ENCODE measurements around the gene CNTD1. TPM values are rescaled to one million over a fixed set of nuclear protein-coding genes. Genes with fewer than 3 reads are reported as not detected.

The CNTD1 gene
- total and polyA plus RNA-seq, 12 donors: 0.11 to 0.42 (median 0.29) TPM; not detected in 7

- 6% methylated on average over 39 of the region's 39 CpGs for WGBS, 2 donors
- H3K4me1 ChIP-seq: peaks cover 8 to 35% (median 26%) of the 10 kb centered on the region in 9 donors
These were observed 17.6 kb upstream of the CNTD1 start for GRCh38 chr17:42780851-42781638.

GRCh38 chr17:42781639-42782165 is 17.0 kb upstream of the CNTD1 start:
- WGBS, 2 donors: 31 to 42% methylated on average over 7 to 10 of the region's 10 CpGs
- Histone ChIP-seq H3K27ac (no peak overlapping the region), H3K27me3 (peaks cover 0 to 73% (median 67%) of the 10 kb centered on the region in 7 donors), H3K4me3 (no peak overlapping the region), H3K4me1 (peaks cover 8 to 35% (median 26%) of the 10 kb centered on the region in 9 donors), H3K36me3 (peaks cover 0 to 32% (median 22%) of the 10 kb centered on the region in 9 donors), H3K9me3 (no peaks in the 10 kb centered on the region)
- DNase-seq: no peak
- intact Hi-C loops (cut with DNase I): no loop called here
- no peak for TF ChIP-seq CTCF (IDR thresholded peaks at IDR 0.05)
- ATAC-seq: no peak

More at GRCh38 chr17:42780851-42781638, 17.6 kb upstream of the CNTD1 start:
- Histone ChIP-seq H3K27ac (no peak overlapping the region), H3K4me3 (peak overlapping the region; percentile 15 to 51 (median 36)), H3K27me3 (peaks cover 0 to 66% (median 60%) of the 10 kb centered on the region in 7 donors), H3K9me3 (no peaks in the 10 kb centered on the region), H3K36me3 (peaks cover 0 to 39% (median 29%) of the 10 kb centered on the region in 9 donors)
- TF ChIP-seq CTCF (IDR thresholded peaks at IDR 0.05): no peak
- intact Hi-C loops (cut with DNase I): no loop called here
- DNase-seq (no peak), ATAC-seq (peak in 2 of 8 donors; percentile 7 to 22)

GRCh38 chr17:42782166-42783061 is 16.2 kb upstream of the CNTD1 start:
- H3K4me1 ChIP-seq: peaks cover 8 to 35% (median 26%) of the 10 kb centered on the region in 9 donors
- peaks cover 0 to 80% (median 74%) of the 10 kb centered on the region in 7 donors for H3K27me3 ChIP-seq
- TF ChIP-seq CTCF (IDR thresholded peaks at IDR 0.05): no peak
- no peaks in the 10 kb centered on the region for H3K9me3 ChIP-seq
- no peak overlapping the region for H3K4me3 ChIP-seq
- intact Hi-C loops (cut with DNase I): loop anchor here in 1 of 10 donors (1.0 kb wide), 1 partner anchor 8 kb away; no protein-coding TSS in a partner anchor
- ATAC-seq: no peak
- 26 to 28% methylated on average over 29 of the region's 29 CpGs for WGBS, 2 donors
- H3K36me3 ChIP-seq: peaks cover 0 to 25% (median 17%) of the 10 kb centered on the region in 9 donors
- DNase-seq: no peak
- no peak overlapping the region for H3K27ac ChIP-seq
